Measurements from ENCODE around the gene ZSWIM6.

GRCh38 chr5:61327760-61328753 lies 4.0 kb upstream of the ZSWIM6 start:
- TF ChIP-seq CTCF (IDR thresholded peaks at IDR 0.05 in 4 of 5, conservative IDR thresholded peaks at IDR 0.05 in 1 of 5), result no peak
- no peak for TF ChIP-seq POLR2A (IDR thresholded peaks at IDR 0.05)
